Heart left ventricle (tissue), 16 donors: ENCODE measurements around the gene TMEM176A. TPM values are rescaled to one million over a fixed set of nuclear protein-coding genes. Genes with fewer than 3 reads are reported as not detected.

Experiments
- ATAC-seq, 4 donors: fragments of 200-7000 bp; cut with Tn5 transposase; one replicate each; pipeline ENCODE4 v1.9.1; 2020 to 2022; ENCODE audit warnings: moderate library complexity in 4 of 4, mild to moderate bottlenecking in 3 of 4, moderate number of reproducible peaks in 1 of 4
- DNase-seq, 5 donors: peaks; one replicate each; pipeline ENCODE4 v3.0.0-alpha.2; 2020
- H3K27ac ChIP-seq, 12 donors: fragments of 200-600 bp; sonication (generic) in 4 of 12; one replicate each; pipeline versions ENCODE4 v1.5.0 to v1.8.0; 2016 to 2022; ENCODE audit warnings: mild to moderate bottlenecking in 2 of 12
- H3K27me3 ChIP-seq, 9 donors: fragments of 200-600 bp; sonication (generic) in 2 of 9; one replicate each; pipeline versions ENCODE4 v1.5.1 to v1.8.0; 2016 to 2022; ENCODE audit warnings: mild to moderate bottlenecking in 3 of 9
- H3K36me3 ChIP-seq, 9 donors: fragments of 200-600 bp; sonication (generic) in 2 of 9; one replicate each; pipeline versions ENCODE4 v1.5.0 to v1.8.0; 2018 to 2022; ENCODE audit warnings: mild to moderate bottlenecking in 2 of 9
- H3K4me1 ChIP-seq, 12 donors: fragments of 200-600 bp; sonication (generic) in 4 of 12; one replicate each; pipeline versions ENCODE4 v1.5.0 to v1.8.0; 2016 to 2022; ENCODE audit warnings: mild to moderate bottlenecking in 3 of 12
- H3K4me3 ChIP-seq, 12 donors: fragments of 200-600 bp; sonication (generic) in 4 of 12; one replicate each; pipeline versions ENCODE4 v1.5.0 to v1.8.0; 2017 to 2022; ENCODE audit warnings: mild to moderate bottlenecking in 9 of 12, moderate library complexity in 4 of 12
- H3K9me3 ChIP-seq, 12 donors: fragments of 200-600 bp; sonication (generic) in 4 of 12; one replicate each; pipeline versions ENCODE4 v1.5.0 to v1.8.0; 2016 to 2022; ENCODE audit warnings: mild to moderate bottlenecking in 1 of 12
- POLR2A ChIP-seq, 2 donors: fragments of 450-650 bp; IDR thresholded peaks; one replicate each; pipeline ENCODE4 v1.6.1; 2017; ENCODE audit warnings: antibody characterized with exemption in 2 of 2, mild to moderate bottlenecking in 2 of 2, moderate library complexity in 2 of 2
- WGBS, 4 donors: extraction: QIAGEN DNeasy Blood & Tissue Kit in 2 of 4; methylation state at CpG; one replicate each; pipeline versions ENCODE4 v1.1.5 to v1.1.7; 2013 to 2018; 5-methylcytosine and 5-hydroxymethylcytosine counted together
- intact Hi-C, 10 donors: fragments of 100-400 bp; cut with DNase I; formaldehyde crosslinking; loops; one replicate each; pipeline versions ENCODE4 v1.11.1 to v1.14.2; 2022
- polyA plus RNA-seq, 2 donors: library from polyadenylated mRNA; stranded (reverse); fragments of 200-250 nt; gene quantifications; one replicate each; pipeline ENCODE4 v1.2.3, GENCODE V29; 2013
- total RNA-seq, 9 donors: library from RNA; depleted of rRNA in 2 of 9; stranded (reverse); fragments of >200 nt in 2 of 9; fragmentation: NEBNext Ultra II Directional in 3 of 9; extraction: Animal tissue kit (Norgen Biotek cat#: 25700) in 3 of 9; gene quantifications; one replicate each; pipeline versions ENCODE4 v1.1.0 to v1.2.4, GENCODE V29; 2016 to 2023
- TF ChIP-seq, protein P1 (sequence below), 12 donors: fragments of 200-600 bp; sonication (generic) in 4 of 12; IDR thresholded peaks; one replicate each; pipeline versions ENCODE4 v1.5.0 to v1.8.0; 2018 to 2022; ENCODE audit warnings: antibody characterized with exemption in 12 of 12, mild to moderate bottlenecking in 5 of 12
- donor health status: ischemic (EF 13 %, LVEDD 7.1; RV severe dilation, severe dysfunction).
- donor health status: healthy with polysubstance abuse.
- donor health status: DM: no; HTN: yes; CAD: no.
- donor health status: DM: no; HTN: no; CAD: no.
- donor health status: ischemic (EF 25% LVEDD 6.9; RV normal size, moderate dysfunction).
- donor health status: ischemic (EF 25% LVEDD 5.7; RV mildly dilated, moderate dysfunction).
- donor health status: healthy.
- donor health status: DM: yes; HTN: yes; CAD: no.
- donor health status: ischemic (EF 35%, LVEDD 5.7; RV mildly dilated, moderate dysfunction).
- donor health status: nonischemic (EF 11% LVEDD 7.7; RV severe dilation, severe dysfunction).
- donor health status: DM: yes; HTN: yes; CAD: no.
- donor health status: PGD.
- donor health status: ischemic (EF 29% LVEDD 5.4; RV normal size, mild dysfunction).
- donor health status: nonischemic (EF 23%, LVEDD 6.1; RV moderate dilation, normal function).

TMEM176A gene
- total and polyA plus RNA-seq, 11 donors = 10.2 to 77.1 (median 29.7) TPM

GRCh38 chr7:150780292-150780691, 20.3 kb upstream of the TMEM176A start:
- TF ChIP-seq, protein P1, sequence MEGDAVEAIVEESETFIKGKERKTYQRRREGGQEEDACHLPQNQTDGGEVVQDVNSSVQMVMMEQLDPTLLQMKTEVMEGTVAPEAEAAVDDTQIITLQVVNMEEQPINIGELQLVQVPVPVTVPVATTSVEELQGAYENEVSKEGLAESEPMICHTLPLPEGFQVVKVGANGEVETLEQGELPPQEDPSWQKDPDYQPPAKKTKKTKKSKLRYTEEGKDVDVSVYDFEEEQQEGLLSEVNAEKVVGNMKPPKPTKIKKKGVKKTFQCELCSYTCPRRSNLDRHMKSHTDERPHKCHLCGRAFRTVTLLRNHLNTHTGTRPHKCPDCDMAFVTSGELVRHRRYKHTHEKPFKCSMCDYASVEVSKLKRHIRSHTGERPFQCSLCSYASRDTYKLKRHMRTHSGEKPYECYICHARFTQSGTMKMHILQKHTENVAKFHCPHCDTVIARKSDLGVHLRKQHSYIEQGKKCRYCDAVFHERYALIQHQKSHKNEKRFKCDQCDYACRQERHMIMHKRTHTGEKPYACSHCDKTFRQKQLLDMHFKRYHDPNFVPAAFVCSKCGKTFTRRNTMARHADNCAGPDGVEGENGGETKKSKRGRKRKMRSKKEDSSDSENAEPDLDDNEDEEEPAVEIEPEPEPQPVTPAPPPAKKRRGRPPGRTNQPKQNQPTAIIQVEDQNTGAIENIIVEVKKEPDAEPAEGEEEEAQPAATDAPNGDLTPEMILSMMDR (IDR thresholded peaks at IDR 0.05) = no peak
- TF ChIP-seq POLR2A (IDR thresholded peaks at IDR 0.05) = no peak
- DNase-seq = no peak
- intact Hi-C loops = loop anchor here in 6 of 10 donors (2.0 to 10.0 kb wide), 5 partner anchors 97 to 207 kb away; partner anchors contain the start of gene KCNH2 (in 1 of the 6)
- Histone ChIP-seq H3K27ac (peak overlapping the region in 1 of 12 donors; percentile 60), H3K36me3 (no peaks in the 10 kb centered on the region), H3K27me3 (no peaks in the 10 kb centered on the region), H3K4me3 (no peak overlapping the region), H3K9me3 (no peaks in the 10 kb centered on the region), H3K4me1 (peaks cover 0 to 46% (median 12%) of the 10 kb centered on the region in 12 donors)
- WGBS, 4 donors = 62 to 78% (median 65%) methylated on average over 3 of the region's 3 CpGs
- no peak for ATAC-seq

GRCh38 chr7:150781103-150781502, 19.5 kb upstream of the TMEM176A start:
- no peaks in the 10 kb centered on the region for H3K9me3 ChIP-seq
- H3K4me1 ChIP-seq = peaks cover 0 to 54% (median 17%) of the 10 kb centered on the region in 12 donors
- 45 to 62% (median 49%) methylated on average over 3 of the region's 3 CpGs for WGBS, 4 donors
- DNase-seq = no peak
- H3K36me3 ChIP-seq = no peaks in the 10 kb centered on the region
- no peaks in the 10 kb centered on the region for H3K27me3 ChIP-seq
- no peak for TF ChIP-seq POLR2A (IDR thresholded peaks at IDR 0.05)
- TF ChIP-seq, protein P1 (IDR thresholded peaks at IDR 0.05) = no peak
- intact Hi-C loops = loop anchor here in 6 of 10 donors (2.0 to 10.0 kb wide), 5 partner anchors 96 to 206 kb away; partner anchors contain the start of gene KCNH2 (in 1 of the 6)
- peak overlapping the region in 1 of 12 donors; percentile 60 for H3K27ac ChIP-seq
- ATAC-seq = no peak
- no peak overlapping the region for H3K4me3 ChIP-seq

GRCh38 chr7:150781961-150782360, 18.6 kb upstream of the TMEM176A start:
- TF ChIP-seq, protein P1 (IDR thresholded peaks at IDR 0.05) = no peak
- TF ChIP-seq POLR2A (IDR thresholded peaks at IDR 0.05) = no peak
- Histone ChIP-seq H3K4me1 (peaks cover 0 to 63% (median 24%) of the 10 kb centered on the region in 12 donors), H3K27me3 (no peaks in the 10 kb centered on the region), H3K36me3 (no peaks in the 10 kb centered on the region), H3K4me3 (no peak overlapping the region), H3K9me3 (no peaks in the 10 kb centered on the region), H3K27ac (no peak overlapping the region)
- ATAC-seq = no peak
- WGBS, 4 donors = 97 to 100% (median 98%) methylated on average over 2 of the region's 2 CpGs
- intact Hi-C loops = loop anchor here in 6 of 10 donors (2.0 to 10.0 kb wide), 5 partner anchors 95 to 205 kb away; partner anchors contain the start of gene KCNH2 (in 1 of the 6)
- DNase-seq = no peak

GRCh38 chr7:150784120-150784736, 16.3 kb upstream of the TMEM176A start:
- peak overlapping the region in 8 of 12 donors; percentile 10 to 95 (median 70) for H3K27ac ChIP-seq
- intact Hi-C loops = loop anchor here in 5 of 10 donors (5.0 to 10.0 kb wide), 4 partner anchors 93 to 203 kb away; partner anchors contain the start of gene KCNH2 (in 1 of the 5)
- H3K4me3 ChIP-seq = no peak overlapping the region
- peaks cover 4 to 76% (median 47%) of the 10 kb centered on the region in 12 donors for H3K4me1 ChIP-seq
- no peak for ATAC-seq
- DNase-seq = no peak
- 65 to 67% (median 66%) methylated on average over 9 of the region's 9 CpGs for WGBS, 4 donors
- H3K27me3 ChIP-seq = no peaks in the 10 kb centered on the region
- H3K9me3 ChIP-seq = no peaks in the 10 kb centered on the region
- TF ChIP-seq, protein P1 (IDR thresholded peaks at IDR 0.05) = no peak
- no peak for TF ChIP-seq POLR2A (IDR thresholded peaks at IDR 0.05)
- no peaks in the 10 kb centered on the region for H3K36me3 ChIP-seq
